HTR-8/SVneo (cell line): ENCODE data around the gene HSD3B7.
"Not testable (repeated sequence)": the region's sequence is repeated elsewhere in the genome, so short reads cannot be mapped to it uniquely, and the experiment has no call there.

Source experiments
- DNase-seq: peaks from one replicate; pipeline ENCODE4 v3.0.0; 2011; ENCODE audit warnings: low spot score, mixed read lengths; ENCODE audit not compliant: insufficient read length
- FAIRE-seq: peaks from 2 replicates; lab custom pipeline; 2011; peaks lifted over from hg19 to GRCh38; lab: Jason Lieb, UNC

The HSD3B7 gene

DNA sequence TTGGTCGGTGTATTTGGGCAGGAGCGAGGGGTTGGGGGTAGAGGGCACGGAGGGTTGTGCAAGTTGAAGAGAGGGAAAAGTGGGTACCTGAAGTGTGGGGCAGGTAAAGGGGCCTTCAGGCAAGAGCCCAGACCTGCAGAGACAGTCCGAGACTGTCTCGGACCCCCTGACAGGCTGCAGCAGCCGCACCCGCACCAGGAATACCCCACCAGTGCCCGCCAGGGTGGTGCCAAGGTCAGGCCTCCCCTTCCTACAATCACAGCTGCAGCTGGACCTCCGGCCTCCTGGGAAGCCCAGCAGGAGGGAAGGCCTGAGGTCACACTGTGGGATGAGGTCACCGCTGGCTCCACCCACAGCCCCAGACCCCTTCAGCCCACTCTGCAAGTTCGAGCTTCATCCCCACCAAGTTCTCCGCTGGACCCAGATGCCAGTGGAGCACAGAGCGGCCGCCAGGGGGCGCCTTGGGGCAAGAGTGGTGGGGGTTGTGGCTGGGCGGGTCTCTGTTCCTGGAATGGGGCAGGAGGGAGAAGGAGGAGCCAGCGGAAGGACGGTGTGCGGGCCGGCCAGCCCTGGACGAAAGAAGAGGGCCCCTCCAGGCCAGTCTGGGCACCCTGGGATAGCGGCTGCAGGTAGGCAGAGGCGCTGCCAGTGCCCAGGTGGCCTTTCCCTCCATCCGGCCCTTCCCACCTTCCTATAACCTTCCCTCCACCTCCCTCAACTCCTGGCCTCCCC lies at the start of gene HSD3B7:
Gene HSD3B7 (plus strand): TSS at position 539 of the 732 bp plus-strand sequence. CDS start 452 bp downstream, outside the sequence.
- FAIRE-seq (peak; percentile 78), DNase-seq (peak; percentile 96)

DNA sequence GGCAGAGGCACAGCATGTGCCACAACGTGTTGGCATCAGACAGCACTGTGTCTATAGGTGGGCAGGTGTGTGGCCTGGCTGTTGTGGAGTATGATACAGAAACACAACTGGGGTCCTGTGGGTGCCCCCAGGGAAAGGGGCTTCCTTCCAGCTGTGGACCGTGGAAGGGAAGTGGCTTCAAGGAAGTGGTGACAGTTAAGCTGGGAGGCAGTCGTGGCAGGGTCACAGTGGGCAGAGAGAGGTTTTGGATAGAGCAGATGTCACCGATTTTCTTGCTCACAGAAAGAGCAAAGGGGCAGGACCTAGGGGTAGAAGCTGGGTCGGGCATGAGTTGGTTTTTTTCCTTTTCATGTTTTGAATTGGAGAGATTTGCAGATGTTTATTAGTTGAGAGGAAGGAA lies 47.3 kb upstream of the HSD3B7 start:
- FAIRE-seq (no peak), DNase-seq (no peak)

DNA sequence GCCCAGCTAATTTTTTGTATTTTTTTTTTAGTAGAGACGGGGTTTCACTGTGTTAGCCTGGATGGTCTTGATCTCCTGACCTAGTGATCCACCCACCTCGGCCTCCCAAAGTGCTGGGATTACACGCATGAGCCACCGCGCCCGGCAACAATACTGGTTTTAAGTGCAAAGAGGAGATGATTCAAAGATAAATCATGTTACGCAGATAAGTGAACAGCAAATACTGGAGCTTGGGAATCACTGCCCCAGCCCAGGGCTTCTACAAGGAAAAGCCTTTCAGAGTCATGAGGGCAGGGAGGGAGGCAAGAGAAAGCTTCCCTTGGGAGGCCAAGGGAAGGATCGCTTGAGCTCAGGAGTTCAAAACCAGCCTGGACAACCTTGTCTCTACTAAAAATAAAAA lies 45.4 kb upstream of the HSD3B7 start:
- FAIRE-seq, DNase-seq: not testable (repeated sequence)

DNA sequence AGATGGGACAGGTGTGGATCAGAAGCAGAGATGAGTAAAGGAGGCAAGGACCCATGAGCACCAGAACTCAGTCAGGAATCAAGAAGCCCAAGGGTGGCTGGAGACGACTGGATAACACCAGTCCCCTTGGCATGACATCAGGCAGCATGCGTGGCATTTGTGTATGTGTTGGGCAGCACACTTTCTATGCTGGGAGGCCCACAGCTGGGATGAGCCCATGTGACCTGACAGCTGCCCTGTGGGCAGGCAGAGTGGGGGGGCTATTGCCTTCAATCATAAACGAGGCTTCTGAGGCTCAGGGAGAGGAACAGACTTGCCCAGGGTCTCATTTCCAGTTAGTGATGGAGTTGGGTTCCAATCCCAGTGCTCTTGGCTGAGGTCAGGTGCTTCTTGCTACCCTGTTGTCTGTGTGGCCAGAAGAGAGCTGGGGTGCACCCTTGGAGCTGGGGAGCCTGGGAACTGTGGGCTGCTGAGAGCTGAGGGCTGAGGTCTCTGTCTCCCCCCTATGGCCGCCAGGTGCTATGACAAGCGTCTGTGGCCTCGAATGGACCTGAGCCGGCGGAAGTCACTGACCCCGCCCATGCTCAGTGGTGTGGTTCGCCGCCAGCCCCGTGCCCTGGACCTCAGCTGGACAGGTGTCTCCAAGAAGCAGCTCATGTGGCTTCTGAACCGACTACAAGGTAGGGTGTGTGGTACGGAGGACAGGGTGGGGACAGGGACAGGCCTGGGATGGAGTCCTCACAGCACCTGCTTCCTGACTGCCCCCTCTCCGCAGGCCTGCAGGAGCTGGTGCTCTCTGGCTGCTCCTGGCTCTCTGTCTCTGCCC lies 43.2 kb upstream of the HSD3B7 start:
- FAIRE-seq (peak; percentile 78), DNase-seq (peak; percentile 79)

DNA sequence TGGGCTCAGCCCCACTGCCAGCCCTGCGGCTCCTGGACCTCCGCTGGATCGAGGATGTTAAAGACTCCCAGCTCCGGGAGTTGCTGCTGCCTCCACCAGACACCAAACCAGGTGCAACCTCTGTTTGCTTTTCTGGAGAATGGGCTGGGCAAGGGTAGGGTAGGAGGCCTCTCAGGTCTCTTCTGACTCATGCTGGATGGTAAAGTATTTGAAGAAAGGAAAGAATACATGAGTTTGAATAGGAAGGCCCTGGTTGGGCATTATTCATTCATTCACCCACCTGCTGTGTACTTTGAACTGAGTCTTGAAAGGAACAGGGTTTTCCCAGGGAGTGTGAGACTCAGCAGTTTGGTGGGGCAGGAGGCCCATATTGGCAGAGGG lies 42.6 kb upstream of the HSD3B7 start:
- no peak for FAIRE-seq

DNA sequence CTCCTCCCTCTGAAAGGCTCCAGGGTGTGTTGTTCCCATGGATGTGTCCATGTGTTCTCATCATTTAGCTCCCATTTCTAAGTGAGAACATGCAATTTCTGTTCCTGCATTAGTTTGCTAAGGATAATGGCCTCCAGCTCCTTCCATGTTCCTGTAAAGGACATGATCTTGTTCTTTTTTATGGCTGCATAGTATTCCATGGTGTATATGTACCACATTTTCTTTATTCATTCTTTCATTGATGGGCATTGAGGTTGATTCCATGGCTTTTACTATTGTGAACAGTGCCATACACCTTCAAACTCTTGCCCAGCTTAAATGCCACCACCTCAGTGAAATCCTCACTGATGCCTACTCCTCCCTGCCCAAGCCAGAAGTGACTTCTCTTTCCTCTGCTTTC lies 40.7 kb upstream of the HSD3B7 start:
- DNase-seq (no peak), FAIRE-seq (no peak)

More for the DNA sequence above, 42.6 kb upstream of the HSD3B7 start:
- no peak for DNase-seq

DNA sequence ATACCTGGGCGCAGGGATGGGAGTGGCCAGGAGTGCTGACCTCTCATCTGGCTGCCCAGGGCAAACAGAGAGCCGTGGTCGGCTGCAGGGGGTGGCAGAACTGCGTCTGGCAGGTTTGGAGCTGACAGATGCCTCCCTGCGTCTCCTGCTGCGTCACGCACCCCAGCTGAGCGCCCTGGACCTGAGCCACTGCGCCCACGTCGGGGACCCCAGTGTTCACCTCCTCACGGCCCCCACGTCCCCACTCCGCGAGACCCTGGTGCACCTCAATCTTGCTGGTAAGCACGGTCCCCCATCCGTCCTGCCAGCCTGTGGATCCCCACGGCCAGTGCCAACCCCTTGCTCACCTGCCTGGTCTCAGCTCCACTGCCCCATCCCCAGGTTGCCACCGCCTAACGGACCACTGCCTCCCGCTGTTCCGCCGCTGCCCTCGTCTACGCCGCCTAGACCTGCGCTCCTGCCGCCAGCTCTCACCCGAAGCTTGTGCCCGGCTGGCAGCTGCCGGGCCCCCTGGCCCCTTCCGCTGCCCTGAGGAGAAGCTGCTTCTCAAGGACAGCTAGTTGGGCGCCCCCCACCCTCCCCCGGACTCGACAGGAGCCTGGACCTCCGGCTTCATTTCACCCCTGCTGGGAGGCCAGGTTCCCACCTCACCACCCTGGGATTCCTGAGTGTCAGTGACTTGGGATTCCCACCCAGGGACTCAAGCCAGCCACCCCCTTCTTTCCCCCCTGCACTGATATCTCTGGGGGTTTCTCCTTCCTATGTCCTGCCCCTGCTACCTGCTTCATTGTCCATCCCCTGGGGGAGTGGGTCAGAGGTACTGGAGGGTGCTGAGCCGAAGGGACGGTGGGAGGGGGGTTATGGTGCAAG lies 38.1 kb upstream of the HSD3B7 start:
- FAIRE-seq, result no peak
- DNase-seq, result no peak

DNA sequence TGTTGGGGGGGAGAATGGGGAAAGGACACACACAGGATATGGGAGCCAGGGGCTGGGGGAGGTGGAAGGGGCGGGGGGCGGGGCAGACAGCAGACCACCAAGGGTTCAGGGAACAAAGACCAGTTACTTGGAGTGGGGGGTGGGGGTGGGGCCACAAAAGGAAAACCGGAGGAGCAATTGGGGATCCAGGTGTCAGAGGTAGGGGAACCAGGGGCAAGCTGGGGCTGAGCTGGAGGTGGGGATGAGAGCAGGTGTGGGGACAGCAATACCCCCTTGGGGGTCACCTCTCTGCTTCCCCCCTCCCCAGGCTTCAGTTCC lies 37.5 kb upstream of the HSD3B7 start:
- DNase-seq (no peak), FAIRE-seq (no peak)

DNA sequence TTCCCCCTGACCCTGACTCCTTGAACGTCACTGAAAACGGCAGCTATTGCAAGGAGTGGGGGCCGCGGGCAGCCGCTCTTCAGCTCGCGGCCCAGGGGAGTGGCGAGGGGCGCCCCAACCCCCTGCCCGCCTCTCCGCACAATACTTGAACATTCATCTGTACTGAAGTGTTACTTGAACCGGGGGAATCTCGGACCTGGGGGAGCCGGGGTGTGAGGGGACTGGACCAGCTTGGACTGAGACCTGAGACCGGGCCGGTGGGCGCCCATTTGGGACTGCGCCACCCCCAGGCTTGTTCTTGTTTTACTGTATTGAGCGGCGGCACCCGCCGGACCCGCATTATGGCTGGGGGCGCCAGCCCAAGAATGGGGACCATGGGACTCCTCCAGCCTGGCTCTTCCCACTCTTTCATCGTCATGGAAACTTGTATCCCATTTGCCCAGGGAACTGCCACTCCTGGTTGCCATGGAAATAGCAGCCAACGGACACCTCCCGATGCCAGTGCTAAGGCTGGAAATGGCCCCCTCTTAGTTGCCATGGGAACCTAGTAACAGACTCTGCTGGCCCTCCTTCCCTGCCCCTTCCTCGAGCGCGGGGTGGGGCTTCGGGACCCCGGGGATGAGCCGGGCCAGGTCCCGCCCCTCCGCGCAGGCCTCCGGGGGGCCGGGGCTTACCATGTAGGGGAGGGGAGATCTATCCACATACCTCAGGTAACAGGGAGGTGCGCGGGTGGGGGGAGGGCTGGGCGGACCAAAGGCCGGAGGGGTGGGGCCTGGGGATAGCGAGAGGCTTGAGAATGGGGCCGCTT lies 36.9 kb upstream of the HSD3B7 start:
- FAIRE-seq (peak; percentile 83), DNase-seq (peak; percentile 93)

DNA sequence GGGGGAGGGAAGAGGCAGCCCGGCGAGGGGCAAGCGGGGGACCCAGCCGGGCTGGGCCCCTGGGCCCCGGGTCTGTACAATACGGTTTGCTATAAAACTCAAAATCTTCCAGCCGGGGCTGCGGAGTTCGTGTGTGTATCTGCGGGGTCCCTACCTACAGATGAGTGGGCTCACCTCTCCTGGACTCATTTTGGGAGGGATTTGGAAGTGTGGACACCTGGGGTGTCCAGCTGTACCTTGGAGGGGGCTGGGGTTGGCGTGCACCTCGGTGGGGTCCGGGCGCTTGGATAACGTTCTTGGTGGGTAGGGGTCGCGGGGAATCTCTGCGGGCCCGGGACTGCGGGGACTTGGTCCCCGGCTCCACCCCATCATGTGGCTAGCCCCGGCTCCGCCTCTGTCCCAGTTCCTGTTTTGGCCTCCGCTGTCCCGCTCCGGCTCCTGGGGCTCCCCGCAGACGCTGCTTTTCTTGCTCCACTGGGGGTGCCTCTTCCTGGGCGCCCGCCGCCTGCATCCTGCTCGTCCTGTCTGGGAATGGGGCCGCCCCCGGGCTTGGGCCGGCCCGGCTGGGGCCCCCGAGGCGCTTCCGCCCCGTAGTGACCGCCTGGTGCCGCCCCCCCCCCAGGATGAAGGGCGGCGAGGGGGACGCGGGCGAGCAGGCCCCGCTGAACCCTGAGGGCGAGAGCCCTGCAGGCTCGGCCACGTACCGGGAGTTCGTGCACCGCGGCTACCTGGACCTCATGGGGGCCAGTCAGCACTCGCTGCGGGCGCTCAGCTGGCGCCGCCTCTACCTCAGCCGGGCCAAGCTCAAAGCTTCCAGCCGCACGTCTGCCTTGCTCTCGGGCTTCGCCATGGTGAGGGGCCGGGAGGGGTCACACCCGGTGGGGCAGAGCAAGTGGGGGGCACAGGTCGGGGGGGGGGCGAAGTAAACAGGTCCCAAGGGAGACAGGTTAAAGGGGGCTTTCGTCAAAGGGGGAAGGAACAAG lies 36.0 kb upstream of the HSD3B7 start, which contains the start of gene ORAI3:
Gene ORAI3 (plus strand): TSS at position 402 of the 983 bp plus-strand sequence. CDS start 222 bp downstream, at position 624.
- DNase-seq (peak; percentile 58), FAIRE-seq (no peak)

DNA sequence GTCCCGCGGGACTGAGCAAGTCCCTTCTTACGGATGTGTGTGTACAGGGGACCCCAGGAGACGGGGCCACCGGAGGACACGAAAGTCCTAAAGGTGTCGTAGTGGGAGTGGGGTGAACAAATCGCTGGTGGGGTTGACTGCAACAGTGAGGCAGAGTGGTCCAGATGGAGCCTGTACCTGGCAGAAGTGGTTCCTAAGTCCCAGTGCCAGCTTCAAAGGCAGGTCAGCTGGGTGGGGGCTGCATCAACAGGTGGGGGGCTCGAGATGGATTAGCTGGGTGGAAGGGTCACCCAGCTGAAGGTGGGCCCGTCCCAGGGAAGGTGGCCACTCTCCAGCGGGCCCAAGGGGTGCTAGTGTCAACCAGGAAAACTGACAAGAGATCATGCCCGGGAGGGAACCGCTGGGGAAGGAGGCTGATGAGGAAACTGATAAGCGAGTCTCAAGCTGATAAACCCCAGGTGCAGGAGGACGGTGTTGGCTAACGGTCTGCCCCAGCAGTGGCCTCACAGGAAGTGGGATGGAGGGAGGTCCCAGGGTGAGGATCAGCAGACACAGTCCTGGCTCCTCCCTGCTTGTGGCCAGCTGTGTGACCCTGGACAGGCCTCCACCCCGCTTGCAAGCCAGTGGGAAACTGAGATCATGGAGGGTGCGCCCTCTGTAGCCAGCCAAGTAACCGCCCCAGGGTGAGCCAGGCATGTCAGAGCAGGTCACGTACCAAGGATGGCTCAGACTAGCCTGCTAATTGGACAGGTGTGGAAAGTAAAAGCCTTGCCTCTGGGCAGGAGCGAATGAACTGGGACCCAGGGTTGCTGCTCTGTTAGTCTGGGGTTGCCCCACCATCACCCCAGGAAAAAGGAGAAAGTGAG lies 35.1 kb upstream of the HSD3B7 start:
- DNase-seq, result peak; percentile 86

DNA sequence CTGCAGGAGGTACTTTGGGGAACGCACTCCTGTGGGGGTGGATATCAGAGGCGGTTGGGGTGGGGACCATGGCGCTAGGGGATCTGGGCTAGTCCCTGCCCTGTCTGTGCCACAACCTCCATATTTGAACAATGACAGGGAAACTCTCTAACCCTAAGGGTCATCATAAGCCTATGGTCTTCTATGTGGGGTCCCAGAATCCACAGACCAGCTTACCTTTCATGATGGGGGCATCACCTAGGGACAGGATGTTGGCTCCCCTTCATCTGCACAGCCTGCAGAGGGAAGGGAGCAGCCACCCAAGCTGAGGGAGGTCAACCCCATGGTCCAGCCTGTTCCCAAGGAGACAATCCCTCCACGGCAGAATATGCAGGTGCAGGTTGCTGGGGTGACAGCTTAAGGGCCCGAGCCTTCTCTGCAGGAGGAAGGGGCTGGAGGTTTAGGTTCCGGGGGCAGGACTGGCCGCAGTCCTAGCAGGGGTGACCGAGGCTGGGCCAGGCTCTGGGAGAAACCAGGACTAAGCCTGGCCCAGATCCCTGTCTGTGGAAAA lies 34.4 kb upstream of the HSD3B7 start:
- FAIRE-seq (no peak), DNase-seq (no peak)

More for the DNA sequence above, 35.1 kb upstream of the HSD3B7 start:
- peak; percentile 95 for FAIRE-seq

DNA sequence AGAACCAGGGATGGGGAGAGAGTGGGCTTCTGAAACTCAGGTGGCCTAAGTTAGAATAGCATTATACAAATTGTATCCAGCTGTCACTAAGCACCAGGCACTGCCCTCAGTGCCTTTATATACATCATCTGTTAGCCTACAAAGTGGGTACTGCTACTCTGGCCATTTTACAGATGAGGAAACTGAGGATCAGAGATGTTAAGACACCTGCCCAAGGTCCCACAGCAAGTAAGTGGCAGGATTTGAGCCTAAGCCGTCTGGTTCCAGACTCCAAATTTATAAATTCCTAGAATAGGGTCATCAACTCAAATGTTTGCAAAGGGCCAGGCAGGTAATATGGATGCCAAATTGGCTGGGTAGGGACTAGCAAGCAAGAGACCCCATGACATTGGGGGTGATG lies 33.8 kb upstream of the HSD3B7 start:
- no peak for DNase-seq
- no peak for FAIRE-seq

DNA sequence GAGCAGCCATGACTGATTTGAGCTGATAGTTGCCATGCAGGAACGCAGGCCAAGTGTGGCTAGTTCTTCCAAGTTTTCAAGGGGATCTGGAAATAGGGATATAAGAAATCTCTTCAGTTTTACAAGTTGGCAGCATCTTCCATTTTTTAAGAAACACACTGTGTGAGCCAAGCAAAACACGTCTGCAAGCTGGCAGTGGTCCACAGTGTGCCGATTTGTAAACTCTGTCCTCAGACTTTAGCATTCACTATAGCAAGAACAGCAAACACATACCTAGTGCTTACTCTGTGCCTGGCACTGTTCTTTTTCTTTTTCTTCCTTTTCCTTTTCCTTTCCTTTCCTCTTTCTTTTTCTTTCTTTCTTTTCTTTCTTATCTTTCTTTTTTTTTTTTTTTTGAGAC lies 33.3 kb upstream of the HSD3B7 start:
- DNase-seq (no peak), FAIRE-seq (no peak)

DNA sequence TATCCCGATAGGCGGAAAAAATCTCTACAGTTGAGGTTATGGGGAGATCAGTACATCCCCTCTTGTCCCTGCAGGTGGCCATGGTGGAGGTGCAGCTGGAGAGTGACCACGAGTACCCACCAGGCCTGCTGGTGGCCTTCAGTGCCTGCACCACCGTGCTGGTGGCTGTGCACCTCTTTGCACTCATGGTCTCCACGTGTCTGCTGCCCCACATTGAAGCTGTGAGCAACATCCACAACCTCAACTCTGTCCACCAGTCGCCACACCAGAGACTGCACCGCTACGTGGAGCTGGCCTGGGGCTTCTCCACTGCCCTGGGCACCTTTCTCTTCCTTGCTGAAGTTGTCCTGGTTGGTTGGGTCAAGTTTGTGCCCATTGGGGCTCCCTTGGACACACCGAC lies 31.9 kb upstream of the HSD3B7 start:
- FAIRE-seq (no peak), DNase-seq (no peak)

DNA sequence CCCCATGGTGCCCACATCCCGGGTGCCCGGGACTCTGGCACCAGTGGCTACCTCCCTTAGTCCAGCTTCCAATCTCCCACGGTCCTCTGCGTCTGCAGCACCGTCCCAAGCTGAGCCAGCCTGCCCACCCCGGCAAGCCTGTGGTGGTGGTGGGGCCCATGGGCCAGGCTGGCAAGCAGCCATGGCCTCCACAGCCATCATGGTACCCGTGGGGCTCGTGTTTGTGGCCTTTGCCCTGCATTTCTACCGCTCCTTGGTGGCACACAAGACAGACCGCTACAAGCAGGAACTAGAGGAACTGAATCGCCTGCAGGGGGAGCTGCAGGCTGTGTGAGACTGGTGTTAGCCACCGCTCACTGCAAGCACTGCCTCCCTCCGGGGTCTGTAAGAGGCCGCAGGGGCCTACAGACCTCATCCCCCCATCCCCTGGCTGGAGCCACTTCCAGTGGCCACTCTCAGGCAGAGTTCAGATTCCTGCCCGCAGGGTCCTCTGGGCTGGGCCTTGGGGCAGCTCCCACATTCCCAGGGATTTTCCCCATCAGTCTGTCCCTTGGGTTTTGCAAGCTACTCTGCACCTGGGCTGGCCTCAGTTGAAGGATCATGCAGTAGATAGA lies 31.4 kb upstream of the HSD3B7 start:
- peak; percentile 46 for DNase-seq
- peak; percentile 60 for FAIRE-seq

DNA sequence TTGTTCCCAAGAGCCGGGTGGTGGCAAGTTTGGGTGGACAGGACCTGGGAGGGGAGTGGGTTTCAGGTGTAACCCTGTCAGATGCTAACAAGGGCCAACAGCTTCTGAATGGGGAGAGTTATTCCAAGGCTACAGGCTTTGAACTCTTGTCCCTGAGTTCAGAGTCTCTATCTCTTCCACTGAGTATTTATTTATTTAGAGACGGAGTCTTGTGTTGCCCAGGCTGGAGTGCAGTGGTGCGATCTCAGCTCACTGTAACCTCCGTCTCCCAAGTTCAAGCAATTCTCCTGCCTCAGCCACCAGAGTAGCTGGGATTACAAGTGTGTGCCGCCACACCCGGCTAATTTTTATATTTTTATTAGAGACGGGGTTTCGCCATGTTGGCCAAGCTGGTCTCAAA lies 30.0 kb upstream of the HSD3B7 start:
- FAIRE-seq (no peak), DNase-seq (no peak)
